Esophagus squamous epithelium (tissue), 4 donors: Measurements from ENCODE around the gene ABR.

Experiments used
- CTCF ChIP-seq, 6 experiments: fragments of 450-650 bp in 4 of 6; fragments of 200-600 bp in 2 of 6; sonication (generic) in 2 of 6; IDR thresholded peaks; one replicate each; pipeline ENCODE4 v1.5.1; 2016 to 2019; ENCODE audit warnings: antibody characterized with exemption in 6 of 6, mild to moderate bottlenecking in 4 of 6, moderate library complexity in 4 of 6
- POLR2A ChIP-seq, 4 donors: fragments of 450-650 bp; IDR thresholded peaks; one replicate each; pipeline ENCODE4 v1.6.1; 2017; ENCODE audit warnings: antibody characterized with exemption in 4 of 4, mild to moderate bottlenecking in 4 of 4, moderate library complexity in 3 of 4

DNA sequence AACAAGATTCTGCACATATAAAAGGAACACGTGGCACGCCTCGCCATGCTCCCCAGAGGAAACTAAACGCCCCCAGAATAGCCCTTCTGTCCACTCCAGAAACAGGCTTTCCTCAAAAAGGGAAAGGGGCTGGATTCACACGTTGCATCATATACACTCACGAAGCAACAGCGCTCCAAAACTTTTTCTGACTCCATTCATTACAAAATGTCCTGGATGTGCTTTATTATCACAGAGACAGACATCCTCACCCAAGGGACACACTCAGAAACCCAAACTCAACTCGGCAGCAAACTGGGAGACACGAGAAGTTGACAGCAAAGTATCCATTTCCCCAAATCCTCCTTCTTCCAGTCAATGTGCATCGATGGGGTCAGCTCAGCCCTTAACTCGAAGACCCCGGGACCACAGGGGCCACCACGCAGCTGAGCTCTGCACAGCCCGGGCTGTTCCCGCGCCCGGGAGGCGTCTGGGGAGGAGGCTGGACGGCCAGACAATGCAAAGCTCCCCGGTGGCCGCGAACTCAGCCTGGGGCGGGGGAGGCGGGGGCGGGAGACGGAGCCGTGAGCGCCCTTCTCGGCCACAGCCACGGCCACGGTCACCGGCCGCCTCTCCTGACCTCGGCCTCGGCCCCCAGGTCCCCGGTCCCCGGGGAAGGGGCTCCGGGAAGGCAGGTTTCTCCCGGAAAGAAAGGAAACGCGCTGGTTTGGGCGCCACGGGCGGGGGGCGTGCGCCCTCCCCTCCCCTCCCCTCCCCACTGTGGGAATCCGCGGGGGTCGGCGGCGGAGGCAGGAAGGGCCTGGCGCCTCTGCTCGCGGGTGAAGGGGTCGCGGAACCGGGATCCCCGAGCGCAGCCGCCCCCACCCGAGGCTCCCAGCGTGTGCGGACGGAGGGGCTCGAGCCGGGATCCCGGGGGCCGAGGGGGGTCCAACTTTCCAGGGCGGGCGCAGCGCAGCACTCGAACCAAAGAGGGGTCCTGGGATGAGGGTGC lies 201.4 kb downstream of the ABR start:
- TF ChIP-seq CTCF (IDR thresholded peaks at IDR 0.05) (no peak), POLR2A (IDR thresholded peaks at IDR 0.05) (peak in 1 of 4 donors; percentile 32)
